Activated CD4-positive, alpha-beta T cell treated with anti-CD3 and anti-CD28 coated beads, Interleukin-2, amount 50 U/mL, for 16 hours (primary cell): ENCODE measurements around the gene MEFV.
"Not testable (repeated sequence)": the region's sequence is repeated elsewhere in the genome, so short reads cannot be mapped to it uniquely, and the experiment has no call there.

Experiments used
- DNase-seq: peaks from one replicate; pipeline ENCODE4 v3.0.0-alpha.2; 2020

MEFV gene

GRCh38 chr16:3214904-3215600, 41.4 kb downstream of the MEFV start:
- peak; percentile 46 for DNase-seq

GRCh38 chr16:3212567-3212966, 43.9 kb downstream of the MEFV start:
- no peak for DNase-seq

- no peak for DNase-seq
Observed at GRCh38 chr16:3212006-3212405, 44.4 kb downstream of the MEFV start.

- DNase-seq = no peak
Observed at GRCh38 chr16:3207086-3207953, 49.1 kb downstream of the MEFV start.

GRCh38 chr16:3205939-3206338, 50.5 kb downstream of the MEFV start:
- DNase-seq = not testable (repeated sequence)

- DNase-seq = no peak
Observed at GRCh38 chr16:3202903-3203539, 53.4 kb downstream of the MEFV start.

GRCh38 chr16:3198334-3199072, 57.9 kb downstream of the MEFV start:
- DNase-seq = no peak

- not testable (repeated sequence) for DNase-seq
Observed at GRCh38 chr16:3197694-3198333, 58.6 kb downstream of the MEFV start.

GRCh38 chr16:3195975-3196374, 60.5 kb downstream of the MEFV start:
- no peak for DNase-seq

GRCh38 chr16:3194792-3195191, 61.6 kb downstream of the MEFV start:
- DNase-seq = no peak

- peak; percentile 15 for DNase-seq
Observed at GRCh38 chr16:3193221-3194212, 62.9 kb downstream of the MEFV start.

- no peak for DNase-seq
Observed at GRCh38 chr16:3192476-3193019, 63.9 kb downstream of the MEFV start.
